ENCODE data around the gene KCNQ1.

KCNQ1 gene

GRCh38 chr11:2513441-2513840 is 68.6 kb downstream of the KCNQ1 start:
- TF ChIP-seq, protein P1, sequence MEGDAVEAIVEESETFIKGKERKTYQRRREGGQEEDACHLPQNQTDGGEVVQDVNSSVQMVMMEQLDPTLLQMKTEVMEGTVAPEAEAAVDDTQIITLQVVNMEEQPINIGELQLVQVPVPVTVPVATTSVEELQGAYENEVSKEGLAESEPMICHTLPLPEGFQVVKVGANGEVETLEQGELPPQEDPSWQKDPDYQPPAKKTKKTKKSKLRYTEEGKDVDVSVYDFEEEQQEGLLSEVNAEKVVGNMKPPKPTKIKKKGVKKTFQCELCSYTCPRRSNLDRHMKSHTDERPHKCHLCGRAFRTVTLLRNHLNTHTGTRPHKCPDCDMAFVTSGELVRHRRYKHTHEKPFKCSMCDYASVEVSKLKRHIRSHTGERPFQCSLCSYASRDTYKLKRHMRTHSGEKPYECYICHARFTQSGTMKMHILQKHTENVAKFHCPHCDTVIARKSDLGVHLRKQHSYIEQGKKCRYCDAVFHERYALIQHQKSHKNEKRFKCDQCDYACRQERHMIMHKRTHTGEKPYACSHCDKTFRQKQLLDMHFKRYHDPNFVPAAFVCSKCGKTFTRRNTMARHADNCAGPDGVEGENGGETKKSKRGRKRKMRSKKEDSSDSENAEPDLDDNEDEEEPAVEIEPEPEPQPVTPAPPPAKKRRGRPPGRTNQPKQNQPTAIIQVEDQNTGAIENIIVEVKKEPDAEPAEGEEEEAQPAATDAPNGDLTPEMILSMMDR (IDR thresholded peaks at IDR 0.05) = no peak

- TF ChIP-seq, protein P1 (IDR thresholded peaks at IDR 0.05) = no peak
Observed at GRCh38 chr11:2515401-2516275, 70.8 kb downstream of the KCNQ1 start.

DNA sequence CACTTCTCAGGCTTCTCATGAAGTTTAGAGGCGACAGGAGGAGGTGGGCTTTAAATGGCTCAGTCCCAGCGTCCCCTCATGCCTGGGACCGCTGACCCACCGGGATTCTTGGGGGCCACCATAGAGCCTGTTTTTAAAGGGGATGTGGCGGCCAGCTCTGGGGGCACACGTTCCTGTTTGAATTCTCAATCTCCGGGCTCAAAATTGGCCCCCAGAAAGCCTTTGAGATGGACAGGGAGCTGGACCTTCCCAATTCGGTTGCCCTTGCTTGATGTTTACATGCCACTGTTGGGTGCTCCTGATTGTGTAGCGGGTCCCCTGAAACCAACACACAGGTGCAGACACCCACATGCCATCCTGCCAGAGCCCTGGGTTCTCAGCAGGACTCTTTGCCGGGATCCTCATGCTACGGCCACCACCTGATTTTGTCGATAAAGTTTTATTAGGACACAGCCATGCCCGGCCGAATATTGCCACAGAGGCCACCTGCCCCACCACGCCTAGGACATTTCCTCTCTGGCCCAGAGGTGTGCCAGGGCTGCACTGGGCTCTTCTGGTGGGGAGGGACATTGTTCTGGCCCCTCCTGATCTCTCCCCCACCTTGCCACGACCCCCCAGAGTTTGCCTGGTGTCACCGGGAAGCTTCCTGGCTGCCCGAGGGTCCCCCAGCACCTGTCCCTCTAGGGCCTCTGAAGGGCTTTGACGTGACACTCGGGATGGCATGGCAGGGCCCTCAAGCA is 71.6 kb downstream of the KCNQ1 start:
- TF ChIP-seq, protein P1 (IDR thresholded peaks at IDR 0.05) = no peak

DNA sequence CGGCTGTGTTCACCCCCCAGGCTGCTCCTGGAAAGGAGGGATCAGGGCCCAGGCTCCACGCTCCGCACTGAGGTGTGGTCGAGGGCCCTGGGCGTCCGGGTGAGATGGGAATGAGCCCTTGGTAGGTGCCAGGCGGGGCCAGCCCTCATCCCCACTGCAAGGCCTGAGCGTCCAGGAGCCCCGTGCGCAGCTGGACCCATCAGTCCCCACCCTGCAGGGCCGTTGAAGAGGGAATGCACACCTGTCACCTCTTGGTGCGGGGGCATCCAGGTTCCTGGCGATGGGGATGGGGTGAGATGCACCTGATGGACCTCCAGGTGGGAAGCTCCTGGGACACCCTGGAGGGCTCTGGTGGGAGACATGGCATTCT is 72.2 kb downstream of the KCNQ1 start:
- TF ChIP-seq, protein P1 (IDR thresholded peaks at IDR 0.05) = no peak

DNA sequence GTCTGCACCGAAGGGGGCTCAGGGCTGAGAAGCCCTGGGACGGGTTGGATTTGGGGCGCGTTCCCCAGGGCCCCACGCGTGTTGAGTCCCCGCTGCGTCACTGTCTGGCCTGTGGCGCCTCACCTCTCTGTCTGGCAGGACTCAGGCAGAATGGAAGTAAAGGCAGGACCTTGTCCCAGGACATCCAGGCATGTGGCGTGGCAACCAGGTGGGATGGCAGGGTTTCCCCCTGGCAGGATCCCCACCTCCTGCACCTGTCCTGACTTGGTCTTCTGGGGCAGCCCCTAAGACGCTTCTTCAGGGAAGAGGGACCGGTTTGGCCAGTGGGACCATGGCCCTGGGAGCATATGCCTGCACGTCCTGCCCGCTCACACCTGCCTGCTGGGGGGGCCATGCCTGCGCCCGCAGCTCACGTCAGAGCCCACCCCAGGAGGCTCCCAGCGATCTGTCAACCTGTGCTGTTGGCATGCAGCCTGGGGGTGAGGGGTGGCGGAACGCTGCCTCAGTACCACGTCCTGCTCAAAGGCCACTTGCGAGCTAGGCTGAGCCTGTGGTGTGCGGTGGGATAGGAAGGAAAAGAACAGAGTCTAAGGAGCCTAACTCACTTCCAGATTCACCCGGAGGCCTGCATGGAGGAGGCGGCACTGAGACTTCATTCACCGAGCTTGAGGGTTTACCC is 72.7 kb downstream of the KCNQ1 start:
- TF ChIP-seq, protein P1 (IDR thresholded peaks at IDR 0.05) = no peak

GRCh38 chr11:2518111-2518982 is 73.5 kb downstream of the KCNQ1 start:
- TF ChIP-seq, protein P1 (IDR thresholded peaks at IDR 0.05) = no peak

DNA sequence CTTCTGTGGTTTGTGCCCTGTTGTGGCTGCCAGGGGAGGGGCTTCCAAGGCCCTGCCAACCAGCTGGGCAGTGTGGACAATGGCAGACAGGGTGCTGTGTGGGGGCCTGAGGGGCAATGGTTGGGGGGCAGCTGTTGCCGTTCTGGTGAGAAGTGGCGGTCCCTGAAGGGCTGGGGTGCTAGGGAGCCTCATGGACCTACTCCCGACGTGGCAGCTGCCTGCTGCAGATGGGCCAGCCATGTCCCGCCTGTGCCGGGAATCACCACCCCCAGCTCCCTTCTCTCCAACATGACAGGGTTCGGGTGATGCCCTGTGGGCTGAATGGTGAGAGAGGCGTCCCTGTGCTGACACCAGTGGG is 74.2 kb downstream of the KCNQ1 start:
- TF ChIP-seq, protein P1 (IDR thresholded peaks at IDR 0.05) = no peak
